Lower lobe of right lung (tissue), 2 donors: ENCODE measurements around the gene REPS2. TPM values are rescaled to one million over a fixed set of nuclear protein-coding genes. Genes with fewer than 3 reads are reported as not detected.

Experiments
- ATAC-seq, 2 donors: fragments of 200-7000 bp; cut with Tn5 transposase; one replicate each; pipeline ENCODE4 v1.9.1; 2020 to 2022; ENCODE audit warnings: mild to moderate bottlenecking in 2 of 2, moderate library complexity in 2 of 2
- DNase-seq: peaks from one replicate; pipeline ENCODE4 v3.0.0-alpha.2; 2020
- H3K27ac ChIP-seq: fragments of 200-600 bp; one replicate; pipeline ENCODE4 v1.8.0; 2022
- H3K27me3 ChIP-seq: fragments of 200-600 bp; one replicate; pipeline ENCODE4 v1.8.0; 2022; ENCODE audit warnings: low read depth
- H3K36me3 ChIP-seq: fragments of 200-600 bp; one replicate; pipeline ENCODE4 v1.8.0; 2022; ENCODE audit warnings: mild to moderate bottlenecking
- H3K4me1 ChIP-seq: fragments of 200-600 bp; one replicate; pipeline ENCODE4 v1.8.0; 2022
- H3K4me3 ChIP-seq: fragments of 200-600 bp; one replicate; pipeline ENCODE4 v1.8.0; 2022; ENCODE audit warnings: mild to moderate bottlenecking
- H3K9me3 ChIP-seq: fragments of 200-600 bp; one replicate; pipeline ENCODE4 v1.8.0; 2022
- CTCF ChIP-seq: fragments of 200-600 bp; IDR thresholded peaks from one replicate; pipeline ENCODE4 v1.8.0; 2022; ENCODE audit warnings: antibody characterized with exemption, mild to moderate bottlenecking
- intact Hi-C: fragments of 100-400 bp; cut with DNase I; formaldehyde crosslinking; loops from one replicate; pipeline ENCODE4 v1.11.0; 2022
- total RNA-seq: library from RNA; stranded (reverse); fragmentation: NEBNext Ultra II Directional; extraction: Animal tissue kit (Norgen Biotek cat#: 25700); gene quantifications from one replicate; pipeline ENCODE4 v1.2.1, GENCODE V29; 2021
- donor health status: DM: no; HTN: yes; CAD: no; lungs with severe emphysema.

REPS2 gene
- total RNA-seq, 1 donor from 2014 or later: 18.5 TPM

GRCh38 chrX:17040711-17041110, 94.3 kb downstream of the REPS2 start:
- no peak for TF ChIP-seq CTCF
- no peaks in the 10 kb centered on the region for H3K9me3 ChIP-seq
- no peak overlapping the region for H3K27ac ChIP-seq
- no peaks in the 10 kb centered on the region for H3K27me3 ChIP-seq
- DNase-seq (no peak), ATAC-seq (no peak)
- intact Hi-C loops: loop anchor here (10.0 kb wide), 1 partner anchor 146 kb away; no protein-coding TSS in a partner anchor
- no peaks in the 10 kb centered on the region for H3K36me3 ChIP-seq
- H3K4me1 ChIP-seq: peaks cover 8% of the 10 kb centered on the region
- H3K4me3 ChIP-seq: no peak overlapping the region

GRCh38 chrX:17042037-17042436, 95.6 kb downstream of the REPS2 start:
- no peaks in the 10 kb centered on the region for H3K9me3 ChIP-seq
- H3K4me3 ChIP-seq: no peak overlapping the region
- ATAC-seq: no peak
- no peak for TF ChIP-seq CTCF
- no peak for DNase-seq
- H3K4me1 ChIP-seq: peaks cover 8% of the 10 kb centered on the region
- H3K27ac ChIP-seq: no peak overlapping the region
- H3K36me3 ChIP-seq: no peaks in the 10 kb centered on the region
- H3K27me3 ChIP-seq: no peaks in the 10 kb centered on the region
- intact Hi-C loops: loop anchor here (10.0 kb wide), 1 partner anchor 147 kb away; no protein-coding TSS in a partner anchor

GRCh38 chrX:17046478-17047097, 100.1 kb downstream of the REPS2 start:
- Histone ChIP-seq H3K4me1 (no peaks in the 10 kb centered on the region), H3K36me3 (peaks cover 4% of the 10 kb centered on the region), H3K4me3 (no peak overlapping the region), H3K9me3 (no peaks in the 10 kb centered on the region), H3K27me3 (no peaks in the 10 kb centered on the region), H3K27ac (no peak overlapping the region)
- ATAC-seq: peak; percentile 83 to 93
- intact Hi-C loops: loop anchor here (10.0 kb wide), 1 partner anchor 152 kb away; no protein-coding TSS in a partner anchor
- DNase-seq: no peak
- peak; percentile 66 for TF ChIP-seq CTCF

- H3K27ac ChIP-seq: no peak overlapping the region
- H3K9me3 ChIP-seq: no peaks in the 10 kb centered on the region
- no peaks in the 10 kb centered on the region for H3K27me3 ChIP-seq
- H3K4me3 ChIP-seq: no peak overlapping the region
- peaks cover 4% of the 10 kb centered on the region for H3K36me3 ChIP-seq
- no peak for TF ChIP-seq CTCF
- intact Hi-C loops: loop anchor here (10.0 kb wide), 1 partner anchor 152 kb away; no protein-coding TSS in a partner anchor
- ATAC-seq (no peak), DNase-seq (no peak)
- H3K4me1 ChIP-seq: no peaks in the 10 kb centered on the region
Measured at GRCh38 chrX:17047224-17047623, 100.8 kb downstream of the REPS2 start.

- H3K4me1 ChIP-seq: no peaks in the 10 kb centered on the region
- no peak for DNase-seq
- ATAC-seq: no peak
- no peaks in the 10 kb centered on the region for H3K9me3 ChIP-seq
- intact Hi-C loops: no loop called here
- H3K4me3 ChIP-seq: no peak overlapping the region
- H3K27ac ChIP-seq: no peak overlapping the region
- peaks cover 4% of the 10 kb centered on the region for H3K36me3 ChIP-seq
- H3K27me3 ChIP-seq: no peaks in the 10 kb centered on the region
- no peak for TF ChIP-seq CTCF
Measured at GRCh38 chrX:17052210-17052609, 105.8 kb downstream of the REPS2 start.
